KOPT-K1 (cell line): ENCODE data around the gene SHC3.

Source experiments
- H3K27ac ChIP-seq: fragments of 200-600 bp; sonication (generic); 2 replicates; pipeline ENCODE4 v1.5.1; 2016; ENCODE audit warnings: antibody characterized with exemption, mild to moderate bottlenecking, low read depth, low read length; ENCODE audit not compliant: poor library complexity, severe bottlenecking
- H3K36me3 ChIP-seq: fragments of 200-600 bp; sonication (generic); 2 replicates; pipeline ENCODE4 v1.5.1; 2017; ENCODE audit warnings: antibody characterized with exemption, mild to moderate bottlenecking, low read length, moderate library complexity; ENCODE audit not compliant: insufficient read depth
- H3K9me3 ChIP-seq: fragments of 200-600 bp; sonication (generic); 2 replicates; pipeline ENCODE4 v1.5.1; 2017; ENCODE audit warnings: antibody characterized with exemption, low read length, mild to moderate bottlenecking; ENCODE audit not compliant: insufficient read depth, poor library complexity, severe bottlenecking

SHC3 gene

DNA sequence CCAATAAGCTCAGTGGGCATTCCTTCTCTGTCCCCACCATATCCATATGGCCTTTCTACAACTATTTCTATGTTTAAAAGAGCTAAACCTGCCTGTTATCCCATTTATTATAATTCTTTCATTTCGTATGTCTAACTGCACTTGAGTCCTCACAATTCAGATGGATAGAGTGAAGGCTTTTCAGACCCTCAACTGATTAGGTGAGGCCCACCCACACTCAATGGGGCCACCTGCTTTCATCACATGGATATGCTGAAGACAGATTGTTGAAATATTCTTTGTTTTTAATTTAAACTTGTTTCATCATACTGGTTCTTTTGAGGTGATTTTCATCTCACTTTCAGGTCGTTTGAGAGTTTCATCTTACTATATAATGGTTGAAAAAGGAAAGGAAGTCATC lies 193.0 kb downstream of the SHC3 start:
- no peaks in the 10 kb centered on the region for H3K36me3 ChIP-seq
- no peak overlapping the region for H3K27ac ChIP-seq
- peaks cover 23% of the 10 kb centered on the region for H3K9me3 ChIP-seq

DNA sequence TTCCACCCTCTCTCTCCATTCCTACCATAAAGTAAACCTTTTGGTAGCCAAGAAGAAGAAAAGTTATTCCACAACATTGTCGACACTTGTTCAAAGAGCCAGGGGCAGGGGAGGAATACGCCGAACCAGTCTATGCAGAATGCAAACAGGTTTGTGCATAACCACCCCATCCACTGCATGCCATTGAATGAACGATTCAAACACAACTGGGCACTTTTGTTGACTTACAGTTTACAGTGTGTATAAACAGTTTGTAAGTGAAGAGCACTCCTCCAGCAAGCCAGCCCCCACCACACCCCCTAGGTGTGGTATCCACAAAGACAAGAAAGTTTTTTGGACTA lies 194.1 kb downstream of the SHC3 start:
- Histone ChIP-seq H3K27ac (no peak overlapping the region), H3K9me3 (peaks cover 30% of the 10 kb centered on the region), H3K36me3 (no peaks in the 10 kb centered on the region)

- Histone ChIP-seq H3K27ac (no peak overlapping the region), H3K36me3 (no peaks in the 10 kb centered on the region), H3K9me3 (peaks cover 36% of the 10 kb centered on the region)
Measured at GRCh38 chr9:88983865-88984542, 194.6 kb downstream of the SHC3 start.

DNA sequence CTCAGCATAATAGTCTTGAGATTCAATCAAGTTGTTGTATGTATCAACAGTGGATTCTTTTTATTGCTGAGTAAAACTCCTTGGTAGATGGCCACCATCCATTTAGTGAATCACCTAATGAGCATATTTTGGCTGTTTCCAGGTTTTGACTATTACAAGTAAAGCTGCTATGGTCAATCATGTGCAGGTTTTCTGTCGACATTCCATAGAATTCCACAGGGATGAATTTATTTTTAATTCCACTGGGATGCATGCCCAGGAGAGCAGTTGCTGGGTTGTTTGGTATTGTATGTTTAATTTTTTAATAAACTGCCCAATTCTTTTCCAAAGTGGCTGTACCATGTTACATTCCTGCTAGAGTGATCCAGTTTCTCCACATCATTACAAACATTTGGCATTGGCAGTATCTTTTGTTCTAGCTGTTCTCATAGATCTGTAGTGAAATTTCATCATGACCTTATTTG lies 197.8 kb downstream of the SHC3 start:
- Histone ChIP-seq H3K27ac (no peak overlapping the region), H3K36me3 (no peaks in the 10 kb centered on the region), H3K9me3 (peaks cover 38% of the 10 kb centered on the region)

DNA sequence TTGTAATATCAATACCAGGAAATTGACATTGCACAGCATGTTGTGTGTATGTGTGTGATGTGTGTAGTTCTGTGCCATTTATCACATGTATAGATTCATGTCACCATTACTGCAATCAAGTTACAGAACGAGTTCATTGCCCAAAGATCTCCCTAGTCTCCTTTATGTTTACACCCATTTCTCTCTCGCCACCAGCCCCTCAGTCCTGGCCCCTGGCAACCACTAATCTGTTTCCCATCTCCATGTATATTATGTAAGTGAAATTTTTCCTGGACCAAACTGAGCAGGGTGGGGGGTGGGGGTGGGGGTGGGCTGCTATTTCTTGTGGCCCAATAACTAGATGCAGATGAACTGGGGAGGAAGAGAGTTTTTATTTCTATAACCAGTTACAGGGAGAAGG lies 198.8 kb downstream of the SHC3 start:
- H3K27ac ChIP-seq = no peak overlapping the region
- H3K36me3 ChIP-seq = no peaks in the 10 kb centered on the region
- peaks cover 38% of the 10 kb centered on the region for H3K9me3 ChIP-seq

- Histone ChIP-seq H3K27ac (no peak overlapping the region), H3K36me3 (no peaks in the 10 kb centered on the region), H3K9me3 (peaks cover 38% of the 10 kb centered on the region)
Measured at GRCh38 chr9:88979021-88979420, 199.6 kb downstream of the SHC3 start.

DNA sequence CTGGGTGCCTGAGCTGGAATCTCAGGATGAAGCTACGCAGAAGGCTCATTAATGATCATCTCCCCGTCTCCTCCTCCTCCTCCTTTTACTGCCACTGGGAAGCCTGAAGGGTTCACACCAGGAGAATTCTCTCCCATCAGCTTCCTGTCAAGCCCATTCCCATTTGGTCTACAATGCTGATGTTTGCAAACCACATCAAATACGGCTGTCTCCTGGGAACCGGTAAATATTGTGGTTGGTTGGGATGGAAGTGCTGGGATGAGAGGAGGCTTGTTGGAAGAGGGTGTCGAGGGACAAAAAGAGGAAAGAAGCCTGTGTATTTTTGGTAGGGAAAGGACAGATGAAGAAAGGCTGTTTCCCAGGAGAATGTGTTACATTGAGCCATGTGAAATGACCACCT lies 200.6 kb downstream of the SHC3 start:
- Histone ChIP-seq H3K27ac (no peak overlapping the region), H3K9me3 (peaks cover 38% of the 10 kb centered on the region)

GRCh38 chr9:88976890-88977257 lies 201.7 kb downstream of the SHC3 start:
- Histone ChIP-seq H3K27ac (no peak overlapping the region), H3K36me3 (no peaks in the 10 kb centered on the region), H3K9me3 (peaks cover 34% of the 10 kb centered on the region)

More for the DNA sequence above, 200.6 kb downstream of the SHC3 start:
- no peaks in the 10 kb centered on the region for H3K36me3 ChIP-seq

- Histone ChIP-seq H3K36me3 (no peaks in the 10 kb centered on the region), H3K27ac (no peak overlapping the region), H3K9me3 (peaks cover 28% of the 10 kb centered on the region)
Measured at GRCh38 chr9:88975966-88976889, 202.4 kb downstream of the SHC3 start.

DNA sequence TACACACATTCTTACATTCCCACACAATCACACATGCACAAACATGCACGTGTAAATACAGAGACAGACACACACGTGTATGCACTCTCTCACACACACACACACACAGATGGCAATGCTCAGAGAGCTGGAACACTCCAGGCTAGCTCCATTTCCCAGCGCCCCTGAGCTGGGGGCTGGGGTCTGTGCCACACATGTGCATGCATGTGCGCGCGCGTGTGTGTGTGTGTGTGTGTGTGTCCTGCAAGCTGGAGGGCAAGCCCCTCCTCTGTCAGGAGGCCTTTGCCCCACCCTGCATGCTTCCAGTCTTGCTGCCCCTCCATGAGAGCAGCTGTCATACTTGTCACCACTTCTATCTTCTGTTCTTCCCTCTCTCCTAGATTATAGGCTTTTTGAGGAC lies 204.0 kb downstream of the SHC3 start:
- no peak overlapping the region for H3K27ac ChIP-seq
- H3K36me3 ChIP-seq = no peaks in the 10 kb centered on the region
- H3K9me3 ChIP-seq = peaks cover 15% of the 10 kb centered on the region

DNA sequence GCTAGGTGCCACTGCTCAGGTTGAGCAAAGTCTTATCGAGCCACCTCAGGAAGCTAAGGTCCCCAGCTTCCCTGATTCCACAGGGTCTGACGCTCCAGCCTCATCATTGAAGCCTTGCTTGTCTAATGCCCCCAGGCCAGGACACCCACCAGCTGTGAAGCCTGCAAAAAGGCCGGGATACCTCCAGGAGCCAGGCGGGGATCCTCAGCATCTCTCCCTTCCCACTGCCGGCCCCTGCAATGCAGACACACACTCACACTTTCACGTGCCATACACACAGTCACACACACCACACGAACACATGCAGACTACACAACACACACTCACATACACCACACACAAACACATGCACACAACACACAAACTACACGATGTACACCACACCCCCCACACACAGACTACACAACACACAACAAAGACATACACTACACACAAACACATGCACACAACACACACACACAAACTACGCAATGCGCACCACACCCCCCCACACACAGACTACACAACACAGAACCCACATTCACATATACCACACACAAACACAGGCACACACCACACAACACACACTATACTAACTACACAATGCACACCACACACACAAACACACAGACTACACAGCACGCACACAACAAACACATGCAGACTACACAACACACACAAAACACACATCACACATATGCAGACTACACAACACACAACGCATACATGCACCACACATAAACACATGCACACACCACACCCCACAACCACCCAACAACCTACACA lies 205.2 kb downstream of the SHC3 start:
- Histone ChIP-seq H3K36me3 (no peaks in the 10 kb centered on the region), H3K9me3 (peaks cover 4% of the 10 kb centered on the region), H3K27ac (no peak overlapping the region)

GRCh38 chr9:88972401-88972800 lies 206.2 kb downstream of the SHC3 start:
- no peaks in the 10 kb centered on the region for H3K36me3 ChIP-seq
- no peak overlapping the region for H3K27ac ChIP-seq
- no peaks in the 10 kb centered on the region for H3K9me3 ChIP-seq

DNA sequence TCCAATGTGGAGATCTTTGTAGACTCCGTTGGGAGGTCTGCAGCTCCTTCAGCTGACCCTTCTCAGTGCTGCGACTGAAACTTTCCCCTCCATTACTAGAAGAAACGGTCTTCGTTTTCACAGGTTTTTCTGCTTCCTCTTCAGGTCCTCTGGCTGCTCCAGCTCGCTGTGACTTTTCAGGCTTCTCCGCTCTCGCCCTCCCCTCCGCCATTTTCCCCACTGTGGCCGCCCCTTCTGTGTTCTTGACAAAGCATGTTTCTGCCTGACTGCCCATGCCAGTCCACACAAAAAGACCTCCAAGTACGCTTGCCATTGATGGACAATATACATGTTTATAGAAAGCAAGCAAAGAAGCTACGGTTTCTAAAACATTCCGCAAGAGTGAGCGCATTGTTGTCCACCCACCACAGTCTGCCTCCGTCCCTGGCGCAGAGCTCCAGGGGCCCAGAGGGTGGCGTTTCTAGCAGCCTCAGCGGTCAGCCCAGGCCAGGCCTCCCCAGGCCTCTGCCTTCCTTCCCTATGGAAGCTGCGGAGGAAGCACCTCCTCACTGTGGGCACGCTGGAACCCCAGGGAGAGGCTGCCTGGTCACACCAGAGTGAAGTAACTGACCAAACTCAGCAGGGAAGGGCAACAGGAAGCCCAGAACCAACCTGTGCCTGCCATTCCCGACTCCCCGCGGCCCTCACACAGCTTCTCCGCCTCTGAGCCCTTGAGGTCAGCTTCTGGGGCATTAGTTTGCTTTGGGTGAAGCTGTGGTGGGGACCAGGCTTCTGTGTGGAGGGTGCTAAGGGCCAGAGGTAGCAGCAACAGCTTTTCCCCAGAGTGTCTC lies 207.3 kb downstream of the SHC3 start:
- no peaks in the 10 kb centered on the region for H3K9me3 ChIP-seq
- H3K36me3 ChIP-seq = no peaks in the 10 kb centered on the region

GRCh38 chr9:88969646-88970373 lies 208.8 kb downstream of the SHC3 start:
- Histone ChIP-seq H3K9me3 (no peaks in the 10 kb centered on the region), H3K27ac (no peak overlapping the region), H3K36me3 (no peaks in the 10 kb centered on the region)

More for the DNA sequence above, 207.3 kb downstream of the SHC3 start:
- no peak overlapping the region for H3K27ac ChIP-seq
